ENCODE data around the gene AGPS.

AGPS gene

DNA sequence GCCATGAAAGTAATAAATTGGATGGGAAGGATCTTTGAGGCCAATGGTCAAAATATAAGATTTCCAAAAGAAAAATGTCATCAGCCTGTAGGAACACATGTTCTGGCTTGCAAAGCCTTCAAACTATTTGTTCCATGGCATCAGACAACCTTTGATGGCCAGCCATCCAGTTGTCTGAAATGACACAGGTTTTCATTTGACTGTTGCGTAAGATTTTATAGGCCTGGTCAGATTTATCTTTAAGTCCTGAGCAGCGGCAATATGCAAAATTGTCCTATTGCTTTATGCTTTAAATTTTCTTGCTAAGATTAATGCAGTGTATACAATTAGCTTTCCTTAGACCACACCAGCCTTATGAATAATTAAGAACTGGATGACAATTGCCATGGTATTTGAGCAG is 167.1 kb downstream of the AGPS start:
- H3K4me2 ChIP-seq (ENCODE audit: low read length), result no peak overlapping the region
- no peaks in the 10 kb centered on the region for H3K36me3 ChIP-seq (ENCODE audit: insufficient read depth, low read length)
- H3K27me3 ChIP-seq (ENCODE audit: control insufficient read depth, insufficient read depth, low read length), result no peaks in the 10 kb centered on the region
- H3K9me3 ChIP-seq (replicated peaks; ENCODE audit: low read length), result no peaks in the 10 kb centered on the region
- H3K9ac ChIP-seq (ENCODE audit: low read depth, low read length), result no peak overlapping the region
- no peaks in the 10 kb centered on the region for H3K4me1 ChIP-seq (ENCODE audit: control insufficient read depth, insufficient read depth, low read length)
- H3K4me3 ChIP-seq (ENCODE audit: low read length), result no peak overlapping the region

DNA sequence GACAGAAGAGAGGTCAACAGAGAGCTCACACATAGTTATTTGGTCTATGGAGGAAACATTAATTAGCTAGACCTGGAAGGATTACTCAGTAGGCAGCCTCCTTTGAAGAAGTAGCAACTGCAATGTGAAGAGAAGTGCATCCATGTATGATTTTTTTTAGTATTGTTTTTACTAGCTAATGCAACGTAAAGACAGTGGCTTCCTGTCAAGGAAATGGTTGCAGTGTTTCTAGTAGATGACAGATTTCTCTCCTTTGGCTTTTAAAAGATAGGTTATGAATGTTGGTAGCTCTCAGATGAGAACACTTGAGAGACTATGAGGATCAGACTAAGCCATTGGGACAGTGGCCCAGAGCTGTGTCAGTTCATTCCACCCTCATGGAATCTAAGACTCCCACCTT is 175.8 kb downstream of the AGPS start:
- H3K4me3 ChIP-seq (ENCODE audit: low read length), result no peak overlapping the region
- H3K4me1 ChIP-seq (ENCODE audit: control insufficient read depth, insufficient read depth, low read length), result no peaks in the 10 kb centered on the region
- no peaks in the 10 kb centered on the region for H3K36me3 ChIP-seq (ENCODE audit: insufficient read depth, low read length)
- no peak overlapping the region for H3K9ac ChIP-seq (ENCODE audit: low read depth, low read length)
- H3K27me3 ChIP-seq (ENCODE audit: control insufficient read depth, insufficient read depth, low read length), result no peaks in the 10 kb centered on the region
- H3K4me2 ChIP-seq (ENCODE audit: low read length), result no peak overlapping the region
- no peaks in the 10 kb centered on the region for H3K9me3 ChIP-seq (replicated peaks; ENCODE audit: low read length)

DNA sequence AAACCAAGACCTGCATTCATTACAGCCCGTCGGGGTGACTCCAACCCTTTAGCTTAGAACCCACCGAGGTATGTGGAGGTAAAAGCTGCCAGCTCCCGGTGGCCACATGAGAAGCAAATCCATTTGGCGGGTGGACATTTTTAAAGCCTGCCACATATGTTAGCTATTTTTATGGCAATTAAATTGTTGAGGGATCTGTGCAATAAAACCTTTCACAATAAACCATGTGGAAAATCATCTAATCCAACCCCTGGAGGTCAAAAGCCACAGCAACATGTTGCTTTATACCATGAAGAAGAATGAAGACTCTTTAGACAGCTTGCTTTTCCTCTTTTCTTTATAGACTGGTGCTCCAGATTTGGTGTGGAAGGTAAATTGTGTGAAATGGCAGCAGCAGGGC is 176.3 kb downstream of the AGPS start:
- H3K9me3 ChIP-seq (replicated peaks; ENCODE audit: low read length), result no peaks in the 10 kb centered on the region
- H3K4me2 ChIP-seq (ENCODE audit: low read length), result no peak overlapping the region
- H3K9ac ChIP-seq (ENCODE audit: low read depth, low read length), result no peak overlapping the region
- no peak overlapping the region for H3K4me3 ChIP-seq (ENCODE audit: low read length)
- no peaks in the 10 kb centered on the region for H3K4me1 ChIP-seq (ENCODE audit: control insufficient read depth, insufficient read depth, low read length)
- H3K27me3 ChIP-seq (ENCODE audit: control insufficient read depth, insufficient read depth, low read length), result no peaks in the 10 kb centered on the region
- H3K36me3 ChIP-seq (ENCODE audit: insufficient read depth, low read length), result no peaks in the 10 kb centered on the region

DNA sequence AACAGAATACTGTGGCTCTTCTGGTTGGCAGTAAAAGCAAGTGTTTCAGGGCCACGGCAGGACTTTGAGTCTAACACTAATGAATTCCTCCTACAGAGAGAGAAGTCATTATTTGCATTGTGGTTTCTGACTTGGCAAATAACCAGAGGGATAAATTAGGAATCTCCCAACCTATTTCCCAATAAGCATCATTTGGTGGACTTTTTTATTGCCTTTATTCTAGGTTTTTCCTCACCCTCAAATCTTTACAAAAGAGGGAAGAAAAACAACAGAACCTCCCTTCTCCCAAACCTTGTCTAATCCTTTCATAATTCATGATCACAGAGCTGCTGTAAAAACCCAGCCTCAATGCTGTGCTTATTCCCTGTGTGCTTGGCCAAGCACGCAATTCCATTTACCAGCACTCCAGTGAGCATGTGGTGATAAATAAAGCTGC is 179.7 kb downstream of the AGPS start:
- Histone ChIP-seq H3K9ac (ENCODE audit: low read depth, low read length) (no peak overlapping the region), H3K4me1 (ENCODE audit: control insufficient read depth, insufficient read depth, low read length) (no peaks in the 10 kb centered on the region), H3K36me3 (ENCODE audit: insufficient read depth, low read length) (no peaks in the 10 kb centered on the region), H3K4me3 (ENCODE audit: low read length) (no peak overlapping the region), H3K4me2 (ENCODE audit: low read length) (no peak overlapping the region), H3K27me3 (ENCODE audit: control insufficient read depth, insufficient read depth, low read length) (no peaks in the 10 kb centered on the region), H3K9me3 (replicated peaks; ENCODE audit: low read length) (no peaks in the 10 kb centered on the region)

DNA sequence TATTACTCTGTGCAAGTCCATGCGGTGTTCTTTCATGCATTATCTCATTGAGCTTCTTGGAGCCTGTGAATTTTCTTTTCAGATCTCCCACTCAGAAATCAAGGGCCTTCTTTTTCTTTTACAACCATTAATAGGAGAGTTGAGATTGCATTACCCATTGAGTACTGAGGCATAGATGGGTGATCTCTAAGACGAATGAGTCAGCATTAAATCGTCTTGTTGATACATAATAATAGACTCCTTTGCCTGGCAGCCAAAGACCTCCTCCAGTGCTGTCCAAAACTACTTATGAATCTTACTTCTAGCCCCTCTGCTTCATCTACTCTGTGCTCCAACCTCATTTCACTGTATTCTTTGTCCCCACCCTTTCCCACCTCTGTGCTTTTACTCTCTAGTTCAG is 180.5 kb downstream of the AGPS start:
- Histone ChIP-seq H3K9ac (ENCODE audit: low read depth, low read length) (no peak overlapping the region), H3K27me3 (ENCODE audit: control insufficient read depth, insufficient read depth, low read length) (no peaks in the 10 kb centered on the region), H3K4me3 (ENCODE audit: low read length) (no peak overlapping the region), H3K4me1 (ENCODE audit: control insufficient read depth, insufficient read depth, low read length) (no peaks in the 10 kb centered on the region), H3K36me3 (ENCODE audit: insufficient read depth, low read length) (no peaks in the 10 kb centered on the region), H3K9me3 (replicated peaks; ENCODE audit: low read length) (no peaks in the 10 kb centered on the region), H3K4me2 (ENCODE audit: low read length) (no peak overlapping the region)

DNA sequence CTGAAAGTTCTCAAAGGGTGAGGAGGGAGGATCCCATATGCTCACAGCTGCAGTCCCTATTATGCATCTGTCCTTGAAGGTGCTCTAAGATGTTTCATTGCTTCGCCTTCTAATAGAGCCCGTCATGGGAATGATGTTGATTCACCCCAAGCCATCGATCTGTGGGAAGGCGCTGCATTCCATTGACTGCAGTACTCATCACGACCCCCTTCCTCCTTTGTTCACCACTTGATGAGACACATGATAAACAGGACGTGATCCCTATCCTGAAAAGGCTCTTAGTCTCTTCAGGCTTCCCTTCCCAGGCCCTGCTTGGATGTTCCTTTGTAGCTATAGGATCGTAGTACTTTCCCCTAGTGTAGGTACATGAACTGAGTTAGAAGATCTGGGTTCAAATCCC is 181.8 kb downstream of the AGPS start:
- no peaks in the 10 kb centered on the region for H3K27me3 ChIP-seq (ENCODE audit: control insufficient read depth, insufficient read depth, low read length)
- H3K4me2 ChIP-seq (ENCODE audit: low read length), result no peak overlapping the region
- no peaks in the 10 kb centered on the region for H3K4me1 ChIP-seq (ENCODE audit: control insufficient read depth, insufficient read depth, low read length)
- H3K36me3 ChIP-seq (ENCODE audit: insufficient read depth, low read length), result no peaks in the 10 kb centered on the region
- no peaks in the 10 kb centered on the region for H3K9me3 ChIP-seq (replicated peaks; ENCODE audit: low read length)
- no peak overlapping the region for H3K9ac ChIP-seq (ENCODE audit: low read depth, low read length)
- no peak overlapping the region for H3K4me3 ChIP-seq (ENCODE audit: low read length)

DNA sequence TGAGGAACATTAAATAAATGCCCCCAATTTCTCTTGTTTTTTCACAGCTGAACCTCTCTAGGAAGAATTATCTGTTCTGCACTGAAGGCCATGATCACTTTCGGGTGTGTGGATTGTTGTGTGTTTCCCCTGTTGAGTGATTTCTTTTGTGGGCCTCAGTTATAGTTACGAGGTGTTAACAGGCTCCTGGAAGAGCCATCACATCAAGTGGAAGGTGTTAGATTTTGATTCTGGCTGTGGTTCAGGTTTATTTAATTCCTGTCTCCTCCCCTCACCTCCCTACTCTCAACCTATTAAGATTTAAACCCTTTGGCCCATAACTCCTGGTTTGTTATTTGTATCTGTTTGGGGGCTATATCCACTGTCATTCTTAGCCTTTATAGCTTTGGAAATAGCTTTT is 182.8 kb downstream of the AGPS start:
- H3K27me3 ChIP-seq (ENCODE audit: control insufficient read depth, insufficient read depth, low read length), result no peaks in the 10 kb centered on the region
- no peak overlapping the region for H3K9ac ChIP-seq (ENCODE audit: low read depth, low read length)
- H3K36me3 ChIP-seq (ENCODE audit: insufficient read depth, low read length), result no peaks in the 10 kb centered on the region
- H3K4me2 ChIP-seq (ENCODE audit: low read length), result no peak overlapping the region
- H3K4me3 ChIP-seq (ENCODE audit: low read length), result no peak overlapping the region
- no peaks in the 10 kb centered on the region for H3K4me1 ChIP-seq (ENCODE audit: control insufficient read depth, insufficient read depth, low read length)
- no peaks in the 10 kb centered on the region for H3K9me3 ChIP-seq (replicated peaks; ENCODE audit: low read length)

DNA sequence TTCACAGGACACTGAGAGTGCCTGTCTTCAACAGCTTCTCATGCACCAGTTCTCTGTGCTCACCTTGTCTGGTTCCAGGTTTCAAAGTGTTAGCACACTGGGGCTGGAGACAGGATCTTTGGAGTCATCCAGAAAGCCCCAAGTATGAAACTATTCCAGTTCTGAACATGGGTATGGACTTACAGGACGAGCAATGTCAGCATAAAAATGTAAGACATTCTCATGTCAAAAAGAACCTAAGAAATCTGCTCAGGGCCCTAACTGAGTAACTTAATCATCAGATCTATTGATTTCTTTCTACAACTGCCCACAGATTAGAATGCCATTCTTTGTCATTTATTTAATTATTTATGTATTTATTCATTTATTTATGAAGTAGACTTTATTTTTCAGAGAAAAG is 184.5 kb downstream of the AGPS start:
- Histone ChIP-seq H3K36me3 (ENCODE audit: insufficient read depth, low read length) (no peaks in the 10 kb centered on the region), H3K9me3 (replicated peaks; ENCODE audit: low read length) (no peaks in the 10 kb centered on the region), H3K9ac (ENCODE audit: low read depth, low read length) (no peak overlapping the region), H3K27me3 (ENCODE audit: control insufficient read depth, insufficient read depth, low read length) (peaks cover under 1% of the 10 kb centered on the region), H3K4me1 (ENCODE audit: control insufficient read depth, insufficient read depth, low read length) (no peaks in the 10 kb centered on the region), H3K4me3 (ENCODE audit: low read length) (no peak overlapping the region), H3K4me2 (ENCODE audit: low read length) (no peak overlapping the region)

DNA sequence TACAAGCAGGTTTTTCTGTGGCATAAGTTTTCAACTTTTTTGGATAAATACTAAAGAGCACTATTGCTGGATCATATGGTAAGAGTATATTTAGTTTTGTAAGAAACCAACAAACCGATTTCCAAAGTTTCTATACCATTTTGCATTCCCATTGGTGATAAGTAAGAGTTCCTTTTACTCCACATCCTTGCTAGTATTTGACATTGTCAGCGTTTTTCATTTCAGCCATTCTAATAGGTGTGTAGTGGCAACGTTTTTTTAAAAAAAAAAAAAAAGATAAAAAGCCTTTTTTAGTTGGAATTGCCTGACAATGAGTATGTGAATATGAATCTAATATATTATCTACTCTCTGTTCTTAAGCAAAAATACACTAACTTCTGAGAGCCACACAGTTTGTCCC is 185.9 kb downstream of the AGPS start:
- no peaks in the 10 kb centered on the region for H3K36me3 ChIP-seq (ENCODE audit: insufficient read depth, low read length)
- no peak overlapping the region for H3K9ac ChIP-seq (ENCODE audit: low read depth, low read length)
- H3K4me1 ChIP-seq (ENCODE audit: control insufficient read depth, insufficient read depth, low read length), result no peaks in the 10 kb centered on the region
- H3K4me3 ChIP-seq (ENCODE audit: low read length), result no peak overlapping the region
- no peaks in the 10 kb centered on the region for H3K9me3 ChIP-seq (replicated peaks; ENCODE audit: low read length)
- H3K4me2 ChIP-seq (ENCODE audit: low read length), result no peak overlapping the region
- peaks cover 3% of the 10 kb centered on the region for H3K27me3 ChIP-seq (ENCODE audit: control insufficient read depth, insufficient read depth, low read length)

DNA sequence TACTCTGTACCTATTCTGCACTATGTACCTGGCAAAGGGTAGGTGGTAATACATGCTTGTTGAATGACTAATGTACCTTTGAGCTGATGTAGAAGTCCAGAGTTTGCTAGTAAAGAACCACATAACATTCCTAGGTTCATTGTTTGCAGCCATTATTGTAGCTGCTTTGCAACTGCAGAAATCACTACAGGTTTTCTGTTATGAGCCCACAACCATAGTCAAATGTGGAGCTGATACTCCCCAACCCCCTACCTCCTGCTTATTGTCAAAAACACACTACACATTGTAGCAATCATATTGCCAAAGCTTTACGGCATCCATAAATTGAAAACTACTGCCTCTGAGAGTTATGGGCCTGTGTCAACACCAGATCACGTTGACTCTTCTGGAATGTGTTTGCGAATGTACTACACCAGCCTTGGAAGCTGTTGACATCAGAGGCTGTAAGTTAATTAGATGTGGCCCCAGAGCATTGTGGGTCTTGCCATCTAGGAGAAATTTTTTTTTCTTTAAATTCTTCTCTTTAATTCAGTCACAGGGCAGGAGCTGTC is 187.0 kb downstream of the AGPS start:
- no peak overlapping the region for H3K4me3 ChIP-seq (ENCODE audit: low read length)
- no peak overlapping the region for H3K9ac ChIP-seq (ENCODE audit: low read depth, low read length)
- H3K9me3 ChIP-seq (replicated peaks; ENCODE audit: low read length), result no peaks in the 10 kb centered on the region
- H3K36me3 ChIP-seq (ENCODE audit: insufficient read depth, low read length), result no peaks in the 10 kb centered on the region
- no peak overlapping the region for H3K4me2 ChIP-seq (ENCODE audit: low read length)
- H3K27me3 ChIP-seq (ENCODE audit: control insufficient read depth, insufficient read depth, low read length), result peaks cover 3% of the 10 kb centered on the region
- no peaks in the 10 kb centered on the region for H3K4me1 ChIP-seq (ENCODE audit: control insufficient read depth, insufficient read depth, low read length)

DNA sequence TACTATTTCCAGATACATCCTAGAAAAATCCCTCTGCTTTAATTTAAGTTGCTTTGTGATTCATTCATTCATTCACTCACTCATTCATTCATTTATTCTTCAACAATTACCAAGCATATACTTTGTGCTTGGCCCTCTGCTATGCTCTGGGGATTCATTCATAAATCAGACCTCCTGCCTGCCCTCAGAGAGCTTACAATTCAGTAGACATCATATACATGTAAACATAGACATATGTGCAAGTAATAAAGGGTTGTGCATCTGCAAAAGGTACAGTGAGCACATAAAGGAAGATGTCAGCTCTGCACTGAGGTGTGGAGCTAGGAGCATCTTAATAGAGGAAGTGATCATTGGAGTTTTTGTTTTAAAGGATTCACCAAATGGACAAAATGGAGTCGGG is 189.4 kb downstream of the AGPS start:
- Histone ChIP-seq H3K27me3 (ENCODE audit: control insufficient read depth, insufficient read depth, low read length) (peaks cover 3% of the 10 kb centered on the region), H3K36me3 (ENCODE audit: insufficient read depth, low read length) (no peaks in the 10 kb centered on the region), H3K9me3 (replicated peaks; ENCODE audit: low read length) (no peaks in the 10 kb centered on the region), H3K9ac (ENCODE audit: low read depth, low read length) (no peak overlapping the region), H3K4me2 (ENCODE audit: low read length) (no peak overlapping the region), H3K4me1 (ENCODE audit: control insufficient read depth, insufficient read depth, low read length) (no peaks in the 10 kb centered on the region), H3K4me3 (ENCODE audit: low read length) (no peak overlapping the region)

DNA sequence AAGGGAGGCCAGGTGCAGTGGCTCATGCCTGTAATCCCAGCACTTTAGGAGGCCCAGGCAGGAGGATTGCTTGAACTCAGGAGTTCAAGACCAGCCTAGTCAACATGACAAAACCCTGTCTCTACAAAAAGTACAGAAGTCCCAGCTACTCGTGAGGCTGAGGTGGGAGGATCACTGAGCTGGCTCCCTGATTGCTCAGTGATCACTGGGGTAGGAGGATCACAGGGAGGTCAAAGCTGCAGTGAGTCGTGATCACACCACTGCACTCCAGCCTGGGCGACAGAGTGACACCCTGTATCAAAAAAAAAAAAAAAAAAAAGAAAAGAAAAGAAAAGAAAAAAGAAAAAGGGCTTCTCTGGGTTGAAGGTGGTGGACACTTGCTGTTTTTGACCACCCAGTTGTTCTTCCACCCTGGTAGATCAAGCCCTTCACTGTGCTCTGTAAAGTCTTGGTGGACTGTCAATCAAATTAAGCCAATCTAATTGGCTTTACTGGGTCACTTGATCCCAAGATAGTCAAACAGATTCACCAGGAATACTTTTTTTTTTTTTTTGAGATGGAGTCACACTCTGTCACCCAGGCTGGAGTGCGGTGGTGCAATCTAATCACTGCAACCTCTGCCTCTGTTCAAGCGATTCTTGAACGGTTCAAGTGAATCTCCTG is 191.6 kb downstream of the AGPS start:
- H3K4me3 ChIP-seq (ENCODE audit: low read length), result no peak overlapping the region
- no peaks in the 10 kb centered on the region for H3K4me1 ChIP-seq (ENCODE audit: control insufficient read depth, insufficient read depth, low read length)
- no peaks in the 10 kb centered on the region for H3K36me3 ChIP-seq (ENCODE audit: insufficient read depth, low read length)
- no peak overlapping the region for H3K4me2 ChIP-seq (ENCODE audit: low read length)
- no peaks in the 10 kb centered on the region for H3K9me3 ChIP-seq (replicated peaks; ENCODE audit: low read length)
- no peak overlapping the region for H3K9ac ChIP-seq (ENCODE audit: low read depth, low read length)
- peaks cover 3% of the 10 kb centered on the region for H3K27me3 ChIP-seq (ENCODE audit: control insufficient read depth, insufficient read depth, low read length)
